HG03342 (cell line): ENCODE measurements around the gene ORC3.
"Not testable (repeated sequence)": the region's sequence is repeated elsewhere in the genome, so short reads cannot be mapped to it uniquely, and the experiment has no call there.

ENCODE experiments used
- ATAC-seq: cut with Tn5 transposase; IDR thresholded peaks from one replicate; pipeline ENCODE4 v1.9.1; 2021; ENCODE audit warnings: mild to moderate bottlenecking, moderate library complexity; ENCODE audit not compliant: unreplicated experiment

ORC3 gene

GRCh38 chr6:87658516-87658915, 68.6 kb downstream of the ORC3 start:
- ATAC-seq: no peak

- no peak for ATAC-seq
Observed at GRCh38 chr6:87660226-87660911, 70.4 kb downstream of the ORC3 start.

GRCh38 chr6:87661016-87661415, 71.1 kb downstream of the ORC3 start:
- no peak for ATAC-seq

- ATAC-seq: no peak
Observed at GRCh38 chr6:87661503-87661902, 71.6 kb downstream of the ORC3 start.

GRCh38 chr6:87663434-87663833, 73.5 kb downstream of the ORC3 start:
- no peak for ATAC-seq

- ATAC-seq: no peak
Observed at GRCh38 chr6:87664921-87665485, 75.1 kb downstream of the ORC3 start.

GRCh38 chr6:87667032-87667431, 77.1 kb downstream of the ORC3 start:
- no peak for ATAC-seq

GRCh38 chr6:87668013-87668412, 78.1 kb downstream of the ORC3 start:
- ATAC-seq: no peak

GRCh38 chr6:87669051-87669450, 79.1 kb downstream of the ORC3 start:
- peak; percentile 48 for ATAC-seq

GRCh38 chr6:87670707-87671106, 80.8 kb downstream of the ORC3 start:
- ATAC-seq: no peak

GRCh38 chr6:87671555-87672029, 81.7 kb downstream of the ORC3 start:
- no peak for ATAC-seq

GRCh38 chr6:87672641-87673040, 82.7 kb downstream of the ORC3 start:
- ATAC-seq: no peak

GRCh38 chr6:87673237-87673636, 83.3 kb downstream of the ORC3 start:
- no peak for ATAC-seq

GRCh38 chr6:87674290-87674689, 84.4 kb downstream of the ORC3 start:
- no peak for ATAC-seq

- no peak for ATAC-seq
Observed at GRCh38 chr6:87675004-87675681, 85.2 kb downstream of the ORC3 start.

- ATAC-seq: no peak
Observed at GRCh38 chr6:87682310-87682709, 92.4 kb downstream of the ORC3 start.

GRCh38 chr6:87683890-87684289, 94.0 kb downstream of the ORC3 start:
- no peak for ATAC-seq

GRCh38 chr6:87684895-87685654, 95.1 kb downstream of the ORC3 start:
- ATAC-seq: no peak

GRCh38 chr6:87686636-87687205, 96.8 kb downstream of the ORC3 start:
- ATAC-seq: not testable (repeated sequence)

GRCh38 chr6:87687296-87687695, 97.4 kb downstream of the ORC3 start:
- ATAC-seq: no peak

GRCh38 chr6:87687893-87688292, 98.0 kb downstream of the ORC3 start:
- not testable (repeated sequence) for ATAC-seq
